ENCODE measurements around the gene MPDU1.

DNA sequence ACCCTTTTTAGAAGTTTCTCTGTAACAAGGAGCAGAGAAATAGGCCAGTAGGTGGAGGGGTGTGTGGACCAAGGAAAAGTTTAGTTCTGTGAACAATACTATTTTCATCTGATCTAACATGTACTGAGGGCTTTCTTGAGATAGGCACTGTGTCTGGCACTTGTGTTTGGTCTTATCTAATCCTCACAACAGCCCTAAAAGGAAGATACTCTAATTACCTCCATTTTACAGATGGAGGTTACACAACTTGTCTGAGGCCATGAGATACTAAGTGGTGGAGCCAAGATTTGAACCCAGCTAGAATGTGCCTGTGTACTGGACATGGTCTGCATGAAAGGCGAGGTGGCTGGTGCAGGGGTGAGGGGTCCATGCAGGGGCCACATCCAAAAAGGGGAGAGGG, 30.3 kb upstream of the MPDU1 start:
- TF ChIP-seq, protein P1, sequence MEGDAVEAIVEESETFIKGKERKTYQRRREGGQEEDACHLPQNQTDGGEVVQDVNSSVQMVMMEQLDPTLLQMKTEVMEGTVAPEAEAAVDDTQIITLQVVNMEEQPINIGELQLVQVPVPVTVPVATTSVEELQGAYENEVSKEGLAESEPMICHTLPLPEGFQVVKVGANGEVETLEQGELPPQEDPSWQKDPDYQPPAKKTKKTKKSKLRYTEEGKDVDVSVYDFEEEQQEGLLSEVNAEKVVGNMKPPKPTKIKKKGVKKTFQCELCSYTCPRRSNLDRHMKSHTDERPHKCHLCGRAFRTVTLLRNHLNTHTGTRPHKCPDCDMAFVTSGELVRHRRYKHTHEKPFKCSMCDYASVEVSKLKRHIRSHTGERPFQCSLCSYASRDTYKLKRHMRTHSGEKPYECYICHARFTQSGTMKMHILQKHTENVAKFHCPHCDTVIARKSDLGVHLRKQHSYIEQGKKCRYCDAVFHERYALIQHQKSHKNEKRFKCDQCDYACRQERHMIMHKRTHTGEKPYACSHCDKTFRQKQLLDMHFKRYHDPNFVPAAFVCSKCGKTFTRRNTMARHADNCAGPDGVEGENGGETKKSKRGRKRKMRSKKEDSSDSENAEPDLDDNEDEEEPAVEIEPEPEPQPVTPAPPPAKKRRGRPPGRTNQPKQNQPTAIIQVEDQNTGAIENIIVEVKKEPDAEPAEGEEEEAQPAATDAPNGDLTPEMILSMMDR (conservative IDR thresholded peaks at IDR 0.05; ENCODE audit: low read length) = no peak
- no peak for TF ChIP-seq EZH2phosphoT487 (IDR thresholded peaks at IDR 0.05; ENCODE audit: borderline replicate concordance, low read depth, low read length)
